OCI-LY7 (cell line): ENCODE results near the gene DOCK3. TPM values are rescaled to one million over a fixed set of nuclear protein-coding genes. Genes with fewer than 3 reads are reported as not detected.

ENCODE experiments used
- BruUV-seq: library from RNA; stranded (reverse); fragments of 400-500 nt; replicated peaks from 2 replicates; lab custom pipeline; 2021; lab: Mats Ljungman, UMichigan
- CTCF ChIA-PET: fragments of 300-600 bp; sonication (Branson Sonifier 250); formaldehyde crosslinking; loops from one replicate; lab custom pipeline; 2022; ENCODE audit warnings: antibody characterized with exemption; ENCODE audit not compliant: unreplicated experiment; lab: Charles Lee
- POLR2A ChIA-PET: fragments of 300-600 bp; sonication (Branson Sonifier 250); formaldehyde crosslinking; loops from one replicate; lab custom pipeline; 2022; ENCODE audit warnings: antibody characterized with exemption; lab: Charles Lee
- DNase-seq: peaks from one replicate; pipeline ENCODE4 v3.0.0-alpha.2; 2015; ENCODE audit warnings: low spot score
- H2AFZ ChIP-seq: fragments of 200-600 bp; sonication (generic), shearing (Covaris generic); 2 replicates; pipeline ENCODE4 v1.6.1; 2014; ENCODE audit warnings: mild to moderate bottlenecking, antibody characterized with exemption, low read length, moderate library complexity
- H3K27ac ChIP-seq: fragments of 200-600 bp; sonication (generic); 2 replicates; pipeline ENCODE4 v1.5.1; 2014; ENCODE audit warnings: mixed run types, low read depth, mild to moderate bottlenecking, moderate library complexity, low read length, inconsistent platforms; ENCODE audit not compliant: poor library complexity, severe bottlenecking
- H3K36me3 ChIP-seq: fragments of 200-600 bp; sonication (generic); 2 replicates; pipeline ENCODE4 v1.6.1; 2014; ENCODE audit warnings: mild to moderate bottlenecking, antibody characterized with exemption, low read length, moderate library complexity, mixed read lengths; ENCODE audit not compliant: insufficient read depth
- H3K4me1 ChIP-seq: fragments of 200-600 bp; sonication (generic); 2 replicates; pipeline ENCODE4 v1.5.1; 2014; ENCODE audit warnings: mild to moderate bottlenecking, low read length; ENCODE audit not compliant: insufficient read depth, poor library complexity, severe bottlenecking
- H3K4me2 ChIP-seq: fragments of 200-600 bp; sonication (generic); 2 replicates; pipeline ENCODE4 v1.6.1; 2014; ENCODE audit warnings: mild to moderate bottlenecking, low read length
- H3K4me3 ChIP-seq: fragments of 200-600 bp; sonication (generic); 2 replicates; pipeline ENCODE4 v1.5.1; 2014; ENCODE audit warnings: mild to moderate bottlenecking, low read depth, low read length; ENCODE audit not compliant: poor library complexity, severe bottlenecking
- H3K79me2 ChIP-seq: fragments of 200-600 bp; sonication (generic); 2 replicates; pipeline ENCODE4 v1.6.1; 2016; ENCODE audit warnings: low read depth, mild to moderate bottlenecking, low read length, moderate library complexity, mixed read lengths; ENCODE audit not compliant: insufficient read depth
- H3K9me2 ChIP-seq: fragments of 200-600 bp; sonication (generic); 2 replicates; pipeline ENCODE4 v1.6.1; 2016; ENCODE audit warnings: mild to moderate bottlenecking, low read length, mixed read lengths; ENCODE audit not compliant: insufficient read depth
- H3K9me3 ChIP-seq: fragments of 200-600 bp; sonication (generic); 2 replicates; pipeline ENCODE4 v1.6.1; 2014; ENCODE audit warnings: mild to moderate bottlenecking, mixed run types, low read length, mixed read lengths
- H4K20me1 ChIP-seq: fragments of 200-600 bp; sonication (generic); 2 replicates; pipeline ENCODE4 v1.6.1; 2014; ENCODE audit warnings: mild to moderate bottlenecking, antibody characterized with exemption, low read length, moderate library complexity, mixed read lengths; ENCODE audit not compliant: insufficient read depth
- EZH2phosphoT487 ChIP-seq: fragments of 200-600 bp; sonication (generic); IDR thresholded peaks from 2 replicates; pipeline ENCODE4 v1.6.1; 2018; ENCODE audit warnings: low read depth, borderline replicate concordance, mild to moderate bottlenecking, mixed run types, antibody characterized with exemption, low read length, moderate library complexity, mixed read lengths
- intact Hi-C: fragments of 100-400 bp; cut with micrococcal nuclease; formaldehyde crosslinking; loops from one replicate; pipeline ENCODE4 v1.10.0; 2022; ENCODE audit not compliant: unreplicated experiment
- total RNA-seq, 2 experiments: library from RNA; depleted of rRNA in 1 of 2; stranded (reverse); fragments of >200 nt in 1 of 2; shearing (Covaris generic) in 1 of 2; gene quantifications; 2 replicates each; pipeline ENCODE4 v1.2.3, GENCODE V29; 2014 to 2022
- TF ChIP-seq, protein P1 (sequence below): fragments of 200-600 bp; sonication (generic); conservative IDR thresholded peaks from 2 replicates; pipeline ENCODE4 v1.5.1; 2014; ENCODE audit warnings: mild to moderate bottlenecking, antibody characterized with exemption, low read length, moderate library complexity, mixed read lengths

DOCK3 gene
- total RNA-seq, 2 experiments from 2014 or later = not detected

- BruUV-seq = no TSS peak
- H3K4me3 ChIP-seq = no peak overlapping the region
- no peak overlapping the region for H3K4me2 ChIP-seq
- H4K20me1 ChIP-seq = no peaks in the 10 kb centered on the region
- TF ChIP-seq EZH2phosphoT487 = no peak
- TF ChIP-seq, protein P1, sequence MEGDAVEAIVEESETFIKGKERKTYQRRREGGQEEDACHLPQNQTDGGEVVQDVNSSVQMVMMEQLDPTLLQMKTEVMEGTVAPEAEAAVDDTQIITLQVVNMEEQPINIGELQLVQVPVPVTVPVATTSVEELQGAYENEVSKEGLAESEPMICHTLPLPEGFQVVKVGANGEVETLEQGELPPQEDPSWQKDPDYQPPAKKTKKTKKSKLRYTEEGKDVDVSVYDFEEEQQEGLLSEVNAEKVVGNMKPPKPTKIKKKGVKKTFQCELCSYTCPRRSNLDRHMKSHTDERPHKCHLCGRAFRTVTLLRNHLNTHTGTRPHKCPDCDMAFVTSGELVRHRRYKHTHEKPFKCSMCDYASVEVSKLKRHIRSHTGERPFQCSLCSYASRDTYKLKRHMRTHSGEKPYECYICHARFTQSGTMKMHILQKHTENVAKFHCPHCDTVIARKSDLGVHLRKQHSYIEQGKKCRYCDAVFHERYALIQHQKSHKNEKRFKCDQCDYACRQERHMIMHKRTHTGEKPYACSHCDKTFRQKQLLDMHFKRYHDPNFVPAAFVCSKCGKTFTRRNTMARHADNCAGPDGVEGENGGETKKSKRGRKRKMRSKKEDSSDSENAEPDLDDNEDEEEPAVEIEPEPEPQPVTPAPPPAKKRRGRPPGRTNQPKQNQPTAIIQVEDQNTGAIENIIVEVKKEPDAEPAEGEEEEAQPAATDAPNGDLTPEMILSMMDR = no peak
- ChIA-PET POLR2A (interaction anchor here (1.2 kb wide), 1 partner anchor 61 kb away, joined by 7 read pairs; no protein-coding TSS in a partner anchor), CTCF (no interaction called here)
- H3K27ac ChIP-seq = no peak overlapping the region
- H3K79me2 ChIP-seq = no peaks in the 10 kb centered on the region
- H3K9me2 ChIP-seq = no peaks in the 10 kb centered on the region
- no peak overlapping the region for H2AFZ ChIP-seq
- no peaks in the 10 kb centered on the region for H3K36me3 ChIP-seq
- intact Hi-C loops = no loop called here
- DNase-seq = no peak
- no peaks in the 10 kb centered on the region for H3K9me3 ChIP-seq
- no peaks in the 10 kb centered on the region for H3K4me1 ChIP-seq
Measured at GRCh38 chr3:51216291-51216690, 541.6 kb downstream of the DOCK3 start.

DNA sequence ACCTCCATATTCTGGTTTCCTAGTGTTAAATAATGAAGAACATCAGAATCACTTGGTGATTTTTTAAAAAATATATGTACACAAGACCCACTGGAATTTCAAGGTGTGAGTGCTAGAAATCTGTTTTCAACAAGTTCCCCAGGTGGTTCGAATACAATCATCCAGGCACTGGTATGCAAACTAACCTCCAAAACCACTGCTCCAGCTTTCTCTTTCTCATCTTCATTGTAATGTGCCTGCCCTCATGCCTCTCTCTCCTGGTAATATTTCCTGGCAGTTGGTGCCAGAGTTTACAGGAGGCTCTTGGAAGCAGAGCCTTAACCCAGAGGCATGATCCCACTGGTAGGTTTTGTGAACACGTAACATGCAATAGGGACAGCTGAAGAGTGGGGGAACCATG lies 547.2 kb downstream of the DOCK3 start:
- POLR2A ChIA-PET = no interaction called here
- H3K36me3 ChIP-seq = no peaks in the 10 kb centered on the region

DNA sequence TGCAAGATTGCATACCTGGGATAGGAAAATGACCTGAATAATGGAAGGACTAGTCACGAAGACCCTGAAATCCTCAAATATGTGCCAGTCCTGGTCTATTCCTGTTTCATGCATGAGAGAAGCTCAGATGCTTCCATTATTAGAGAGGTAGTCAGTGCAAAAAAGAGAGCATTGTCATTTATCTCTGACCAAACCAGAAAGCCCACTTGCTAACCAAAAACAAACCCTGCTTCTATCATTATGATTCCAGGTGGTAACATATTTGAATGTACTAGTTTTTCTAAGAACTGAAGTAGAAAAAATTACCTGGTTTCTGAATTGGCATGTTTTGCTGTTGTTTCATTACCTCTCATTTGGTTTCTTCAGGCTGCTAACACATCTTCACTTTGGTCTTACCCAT lies 549.6 kb downstream of the DOCK3 start:
- DNase-seq = no peak
- Histone ChIP-seq H3K9me3 (no peaks in the 10 kb centered on the region), H3K27ac (no peak overlapping the region), H2AFZ (no peak overlapping the region), H3K79me2 (no peaks in the 10 kb centered on the region), H3K4me3 (no peak overlapping the region), H4K20me1 (no peaks in the 10 kb centered on the region), H3K4me2 (no peak overlapping the region), H3K4me1 (no peaks in the 10 kb centered on the region), H3K9me2 (no peaks in the 10 kb centered on the region), H3K36me3 (no peaks in the 10 kb centered on the region)
- no peak for TF ChIP-seq EZH2phosphoT487
- TF ChIP-seq, protein P1 = no peak
- BruUV-seq = no TSS peak
- intact Hi-C loops = no loop called here
- ChIA-PET CTCF (no interaction called here), POLR2A (no interaction called here)

More for the DNA sequence above, 547.2 kb downstream of the DOCK3 start:
- Histone ChIP-seq H3K27ac (no peak overlapping the region), H3K9me2 (no peaks in the 10 kb centered on the region), H3K4me3 (no peak overlapping the region), H3K79me2 (no peaks in the 10 kb centered on the region), H3K4me1 (no peaks in the 10 kb centered on the region), H3K4me2 (no peak overlapping the region), H3K9me3 (no peaks in the 10 kb centered on the region), H4K20me1 (no peaks in the 10 kb centered on the region), H2AFZ (no peak overlapping the region)
- no peak for DNase-seq
- no peak for TF ChIP-seq EZH2phosphoT487
- TF ChIP-seq, protein P1 = no peak
- CTCF ChIA-PET = no interaction called here
- BruUV-seq = no TSS peak
- intact Hi-C loops = no loop called here
